GM19043 (cell line): ENCODE data around the gene DHX15.

ENCODE experiments used
- ATAC-seq: cut with Tn5 transposase; IDR thresholded peaks from one replicate; pipeline ENCODE4 v1.9.1; 2021; ENCODE audit warnings: low read depth; ENCODE audit not compliant: unreplicated experiment

DHX15 gene

DNA sequence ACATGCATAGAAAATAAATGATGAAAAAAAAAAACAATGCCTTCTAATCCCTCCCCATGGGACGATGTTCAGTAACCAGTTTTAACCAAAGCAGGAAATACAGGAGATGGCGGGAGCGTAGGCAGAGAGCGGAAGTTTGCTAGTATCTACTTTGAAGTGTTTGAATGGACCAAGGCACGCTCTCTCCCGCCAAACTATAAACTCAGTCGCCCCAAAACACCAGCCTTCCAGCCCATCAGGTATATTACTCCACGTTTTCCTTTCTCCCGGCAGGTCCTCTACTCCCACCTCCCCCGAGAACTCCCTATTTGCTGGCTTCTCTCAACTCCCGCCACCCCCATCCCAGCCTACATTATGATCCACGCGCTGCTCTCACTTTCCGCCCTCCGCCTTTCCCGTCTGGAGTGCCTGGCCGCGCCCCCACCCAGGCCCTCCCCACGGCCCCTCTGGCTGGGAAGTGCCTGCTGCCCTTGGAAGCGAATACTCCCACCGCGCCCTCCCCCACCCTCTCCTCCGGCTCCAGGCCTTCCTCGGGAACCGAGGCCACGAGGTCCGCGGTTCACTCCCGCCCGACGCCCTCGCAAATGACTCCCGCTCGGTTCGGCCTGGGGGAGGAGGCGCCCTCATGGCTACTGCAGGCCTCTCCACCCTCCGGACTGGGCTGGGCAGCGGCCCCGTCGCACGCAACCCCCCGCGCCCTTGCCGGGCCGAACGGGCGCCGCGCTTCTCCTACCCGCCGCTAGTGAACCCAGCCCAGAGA is 723 bp downstream of the DHX15 start:
- peak; percentile 33 for ATAC-seq

DNA sequence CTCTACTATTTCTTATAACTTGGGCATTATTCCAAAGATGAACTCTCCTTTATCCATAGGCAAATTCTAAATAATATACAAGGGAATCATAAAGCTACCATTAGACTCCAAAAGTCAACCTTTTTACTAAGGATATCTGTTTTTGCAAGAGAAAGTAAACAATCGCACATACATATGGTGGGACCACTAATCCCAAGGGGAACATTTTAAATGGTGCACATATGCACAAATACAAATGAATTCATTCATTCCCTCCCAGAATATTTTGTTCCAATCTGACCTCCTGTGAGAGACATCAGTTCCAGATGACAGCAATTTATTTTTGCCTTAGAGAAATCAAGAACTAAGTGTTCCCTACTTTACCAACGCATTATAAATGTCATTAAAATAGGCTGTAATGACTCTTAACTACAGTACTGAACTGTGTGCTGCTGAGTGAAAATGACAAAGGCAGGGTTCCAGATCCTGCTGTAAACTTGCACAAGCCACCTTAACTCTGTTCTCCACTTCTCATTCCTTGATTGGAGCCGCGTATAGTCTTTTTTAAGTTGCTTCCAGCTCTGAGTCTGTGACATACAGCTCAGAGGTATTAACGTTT is 2.0 kb downstream of the DHX15 start:
- no peak for ATAC-seq

DNA sequence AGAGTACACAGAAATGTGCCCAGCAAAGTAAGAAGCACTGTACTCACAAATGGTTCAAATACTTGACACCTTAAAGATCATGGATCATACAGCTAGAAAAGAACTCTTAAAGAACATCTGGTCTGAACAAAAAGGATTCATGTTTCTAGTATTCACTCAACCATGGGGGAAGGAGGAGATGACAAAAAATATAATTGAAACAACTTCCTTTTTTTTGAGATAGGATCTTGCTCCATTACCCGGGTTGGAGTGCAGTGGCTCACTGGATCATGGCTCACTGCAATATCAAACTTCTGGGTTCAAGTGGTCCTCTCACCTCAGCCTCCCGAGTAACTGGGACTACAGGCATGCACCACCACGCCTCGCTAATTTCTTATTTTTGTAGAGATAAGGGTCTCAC is 6.0 kb downstream of the DHX15 start:
- ATAC-seq = no peak

DNA sequence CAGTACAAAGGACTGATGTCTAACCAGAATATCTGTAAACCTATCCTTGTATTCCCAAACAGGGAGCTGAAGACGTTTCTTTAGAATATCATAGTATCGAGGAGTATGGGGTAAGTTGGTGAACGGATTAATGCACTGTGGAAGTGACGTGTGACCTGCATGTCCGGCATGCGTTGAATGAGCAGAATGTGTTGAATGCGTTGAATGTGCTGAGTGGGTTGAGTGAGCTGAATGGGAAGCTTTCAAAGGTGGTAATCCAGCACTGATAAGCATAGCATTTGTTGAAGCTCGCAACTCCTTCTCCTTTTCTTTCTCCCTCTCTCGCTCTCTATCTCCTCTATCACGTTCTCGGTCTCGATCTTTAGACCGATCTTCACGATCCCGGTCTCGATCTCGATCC is 8.1 kb downstream of the DHX15 start:
- no peak for ATAC-seq

GRCh38 chr4:24574236-24574635 is 10.1 kb downstream of the DHX15 start:
- ATAC-seq = no peak

GRCh38 chr4:24573582-24573981 is 10.8 kb downstream of the DHX15 start:
- ATAC-seq = no peak

GRCh38 chr4:24570574-24571236 is 13.6 kb downstream of the DHX15 start:
- no peak for ATAC-seq

GRCh38 chr4:24570172-24570571 is 14.2 kb downstream of the DHX15 start:
- ATAC-seq = no peak

DNA sequence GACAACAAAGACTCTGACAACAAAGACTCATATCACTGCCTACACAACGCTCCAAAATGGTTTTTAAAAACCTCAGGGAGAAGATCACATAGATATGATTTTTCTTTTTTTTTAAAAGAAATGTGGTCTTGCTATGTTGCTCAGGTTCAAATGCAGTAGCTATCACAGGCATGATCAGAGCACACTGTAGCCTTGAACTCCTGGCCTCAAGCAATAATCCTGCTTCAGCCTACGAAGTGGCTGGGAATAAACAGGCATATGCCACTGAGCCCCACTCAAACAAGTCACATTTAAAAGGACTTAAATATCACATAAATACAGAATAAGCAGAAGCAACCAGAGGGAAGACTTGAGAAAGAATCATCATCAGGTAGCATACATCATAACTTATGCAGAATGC is 14.7 kb downstream of the DHX15 start:
- ATAC-seq = no peak

DNA sequence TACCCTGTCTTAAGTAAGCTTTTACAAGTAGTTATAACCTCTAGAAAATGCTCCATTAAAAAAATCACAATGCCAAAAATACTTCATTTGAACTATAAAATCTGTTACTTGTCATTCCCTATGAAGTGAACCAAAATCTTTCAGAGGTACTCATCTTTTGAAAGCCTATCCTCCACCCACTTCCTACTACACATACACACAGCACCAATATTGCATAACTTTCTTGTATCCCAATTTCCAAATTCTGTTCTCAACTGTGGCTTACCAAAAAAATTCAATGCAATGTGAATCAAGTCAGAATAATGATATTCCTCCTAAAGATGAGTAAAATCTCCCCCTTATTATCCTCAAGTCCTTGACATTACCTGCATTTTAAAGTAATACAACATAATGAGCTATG is 15.9 kb downstream of the DHX15 start:
- no peak for ATAC-seq

DNA sequence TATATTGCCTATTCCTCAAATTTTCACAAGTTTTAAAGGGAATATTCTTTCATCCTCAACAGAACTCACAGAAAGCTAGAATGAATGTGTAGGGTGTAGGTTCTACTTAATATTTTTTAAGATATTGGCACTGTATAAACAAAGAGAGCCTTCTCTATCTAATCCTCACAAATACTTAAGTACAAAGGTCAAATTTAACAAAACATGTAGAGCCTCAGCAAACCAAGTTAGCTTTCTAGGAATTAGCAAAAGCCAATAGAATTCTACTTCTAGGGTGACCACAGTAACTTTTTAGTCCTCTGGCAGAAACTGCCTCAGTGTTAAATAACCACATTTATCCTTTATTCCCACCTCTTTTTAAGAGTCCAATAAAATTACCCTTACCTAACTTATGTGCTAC is 19.3 kb downstream of the DHX15 start:
- no peak for ATAC-seq

- no peak for ATAC-seq
Measured at GRCh38 chr4:24564488-24564887, 19.9 kb downstream of the DHX15 start.

GRCh38 chr4:24561438-24562139 is 22.8 kb downstream of the DHX15 start:
- no peak for ATAC-seq

DNA sequence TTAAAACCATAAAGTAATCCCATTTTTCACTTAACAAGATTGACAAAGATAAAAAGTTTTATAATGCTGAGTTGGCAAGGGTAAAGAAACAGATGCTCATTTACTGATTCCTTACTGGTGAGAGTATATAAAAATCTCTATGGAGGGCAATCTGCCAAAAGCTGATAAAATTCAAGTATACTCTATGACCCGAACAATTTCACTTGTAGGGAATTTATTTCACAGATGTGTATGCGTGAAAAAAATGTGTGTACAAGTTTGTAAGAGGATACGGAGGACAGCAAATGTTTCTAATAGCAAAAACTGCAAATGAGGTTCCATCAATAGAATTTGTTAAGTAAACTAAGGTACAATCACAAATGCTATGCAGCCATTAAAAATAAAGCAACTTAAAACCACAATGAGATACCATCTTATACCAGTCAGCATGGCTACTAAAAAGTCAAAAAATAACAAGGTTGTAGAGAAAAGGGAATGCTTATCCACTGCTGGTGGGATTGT is 23.4 kb downstream of the DHX15 start:
- no peak for ATAC-seq

DNA sequence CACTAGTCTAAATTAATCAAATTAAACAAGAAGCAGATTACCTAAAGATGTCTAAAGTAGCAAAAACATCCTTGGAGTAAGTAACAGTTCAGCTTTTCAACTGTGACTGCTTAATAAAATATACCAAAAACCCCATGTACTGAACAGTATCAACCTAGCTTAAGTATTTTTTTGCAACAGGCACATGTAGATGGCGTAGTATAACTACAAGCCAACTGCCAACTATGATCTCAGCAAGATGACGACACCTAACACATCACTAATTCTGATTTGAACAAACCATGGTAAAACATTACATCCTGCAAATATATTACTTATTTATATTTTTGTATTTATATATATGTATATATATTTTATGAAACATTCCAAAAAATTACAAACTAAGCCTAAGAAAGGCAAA is 24.5 kb downstream of the DHX15 start:
- no peak for ATAC-seq

GRCh38 chr4:24559032-24559821 is 25.1 kb downstream of the DHX15 start:
- ATAC-seq = no peak

DNA sequence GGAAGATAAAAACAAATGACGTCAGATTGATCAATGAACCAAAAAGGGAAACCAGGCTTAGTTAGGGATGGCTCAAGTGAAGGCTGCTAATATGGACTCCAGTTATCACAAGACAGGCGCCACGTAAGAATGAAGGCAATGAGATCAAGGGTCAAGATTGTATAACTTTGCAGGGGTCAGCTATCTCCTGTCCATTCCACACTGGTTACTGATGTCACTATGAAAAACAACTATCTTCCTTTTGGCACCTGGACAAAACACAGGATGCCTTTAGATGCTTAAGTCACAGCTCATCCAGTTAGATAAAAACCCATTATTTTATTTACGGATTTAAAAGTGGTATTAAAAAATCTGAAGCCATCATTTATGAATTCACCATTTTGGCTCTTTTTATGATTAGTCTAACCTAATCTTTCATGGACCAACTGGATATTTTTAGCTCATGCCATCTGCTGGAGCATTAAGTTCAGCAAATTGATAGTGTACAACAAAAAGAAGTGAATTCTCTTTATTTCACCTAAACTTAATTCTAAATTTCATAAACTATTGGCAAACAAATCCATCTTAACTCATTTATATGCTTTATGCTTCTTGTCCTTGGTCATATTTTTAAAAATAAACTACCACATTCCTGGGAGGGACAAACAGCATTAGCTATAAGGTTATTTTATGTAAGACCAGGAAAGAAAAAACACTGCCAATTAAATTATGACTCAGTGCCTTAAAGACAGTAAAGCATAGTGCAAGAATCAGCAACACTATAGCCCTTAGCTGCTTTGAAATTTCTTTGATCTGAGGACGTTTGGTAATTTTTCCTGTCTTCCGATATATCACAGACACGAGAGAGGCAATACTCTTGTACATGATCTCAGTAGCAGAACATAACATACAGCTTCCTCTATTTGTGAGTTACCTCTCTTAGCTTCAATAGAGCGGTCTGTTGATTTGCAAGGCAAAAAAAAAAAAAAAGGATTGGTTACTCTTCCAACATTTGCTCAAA is 27.0 kb downstream of the DHX15 start:
- ATAC-seq = peak; percentile 42

DNA sequence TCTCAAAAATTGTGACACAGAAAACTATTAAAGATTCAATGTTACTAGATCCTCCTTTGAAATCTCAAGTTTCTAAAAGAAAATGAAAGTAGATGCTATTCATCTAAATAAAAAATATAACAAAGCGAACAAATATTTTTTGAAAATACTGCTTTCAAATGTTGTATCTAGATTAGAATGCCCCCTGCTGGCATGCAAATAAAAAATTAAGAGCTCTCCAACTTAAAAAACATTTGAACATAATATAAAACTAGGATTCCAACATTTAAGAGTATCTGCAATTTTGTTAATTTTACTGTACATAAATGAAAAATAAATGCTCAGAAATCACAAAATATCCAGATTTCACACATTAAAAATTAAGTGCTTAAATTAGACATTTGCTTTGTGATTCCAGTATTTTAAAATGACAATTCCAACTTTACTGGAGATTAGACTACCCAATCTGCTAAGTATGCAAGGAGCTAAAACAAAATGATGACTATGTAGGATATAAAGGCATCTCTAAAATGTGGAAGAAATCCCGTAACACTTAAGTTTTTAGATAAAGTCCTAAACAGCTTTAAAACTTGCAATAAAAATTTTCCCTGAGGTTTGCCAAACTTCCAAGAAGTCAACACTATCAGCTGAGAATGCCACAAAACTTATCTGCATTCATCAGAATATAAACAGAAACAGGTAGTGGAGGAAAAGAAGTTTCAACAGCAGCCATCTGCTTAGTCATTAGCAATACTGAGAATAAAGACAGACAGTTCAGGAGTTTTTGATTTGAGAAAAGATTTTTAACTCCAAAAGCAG is 32.7 kb downstream of the DHX15 start:
- ATAC-seq = no peak
